ENCODE measurements around the gene SLC22A1. TPM values are rescaled to one million over a fixed set of nuclear protein-coding genes. Genes with fewer than 3 reads are reported as not detected.

SLC22A1 gene
- total RNA-seq, 3 donors from 2014 or later (not counting 1 experiment from before 2014, with no cell fraction given): 1.4 to 4.5 (median 3.0) TPM

DNA sequence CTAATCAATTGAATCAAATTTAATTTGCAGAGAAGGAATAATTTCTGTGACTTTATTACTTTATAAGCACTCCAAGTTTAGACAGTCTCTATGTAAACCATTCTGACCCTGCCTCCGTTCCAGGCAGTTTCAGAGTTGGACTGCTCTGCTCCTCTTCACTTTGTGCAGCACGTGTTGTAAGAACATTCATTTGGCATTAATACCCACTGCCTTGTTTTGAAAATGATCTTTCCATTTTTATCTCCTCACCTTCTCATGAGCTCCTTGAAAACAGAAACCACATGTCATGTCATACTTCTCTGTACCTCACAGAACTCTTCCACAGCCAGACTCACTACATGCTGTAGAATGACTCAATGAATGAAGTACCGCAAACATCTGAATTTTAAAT is 25.5 kb downstream of the SLC22A1 start:
- H3K4me3 Mint-ChIP-seq: no peak overlapping the region
- H3K9me3 ChIP-seq (ENCODE audit: control insufficient read depth, insufficient read depth, low read length): no peaks in the 10 kb centered on the region
- no peak for TF ChIP-seq CTCF (IDR thresholded peaks at IDR 0.05)
- H3K27ac ChIP-seq (ENCODE audit: low read length): no peak overlapping the region
- no peaks in the 10 kb centered on the region for H3K4me1 ChIP-seq (ENCODE audit: control insufficient read depth, insufficient read depth, low read length)
- intact Hi-C loops (cut with micrococcal nuclease): no loop called here
- peaks cover 4 to 21% of the 10 kb centered on the region in 2 donors for H3K27me3 Mint-ChIP-seq (ENCODE audit: low read depth in 2 of 2)
- no peaks in the 10 kb centered on the region for H3K36me3 ChIP-seq (ENCODE audit: control insufficient read depth, insufficient read depth, low read length)
- H3K4me1 Mint-ChIP-seq: no peaks in the 10 kb centered on the region
- H3K27me3 ChIP-seq (ENCODE audit: control insufficient read depth, insufficient read depth, low read length): no peaks in the 10 kb centered on the region
- no peak for ATAC-seq
- peaks cover 20% of the 10 kb centered on the region for H3K36me3 Mint-ChIP-seq
- WGBS (ENCODE audit: insufficient coverage): 96% methylated on average over 3 of the region's 3 CpGs
- no peak overlapping the region for H3K27ac Mint-ChIP-seq
- H3K9me3 Mint-ChIP-seq: no peaks in the 10 kb centered on the region
- no peak overlapping the region for H3K4me3 ChIP-seq (ENCODE audit: low read length)
- DNase-seq: no peak

GRCh38 chr6:160154471-160154870 is 32.9 kb downstream of the SLC22A1 start:
- DNase-seq: no peak
- peaks cover 17% of the 10 kb centered on the region for H3K36me3 Mint-ChIP-seq
- H3K4me3 Mint-ChIP-seq: no peak overlapping the region
- intact Hi-C loops (cut with micrococcal nuclease): no loop called here
- no peaks in the 10 kb centered on the region for H3K4me1 Mint-ChIP-seq
- no peak for TF ChIP-seq CTCF (IDR thresholded peaks at IDR 0.05)
- 94% methylated on average over 3 of the region's 3 CpGs for WGBS (ENCODE audit: insufficient coverage)
- H3K36me3 ChIP-seq (ENCODE audit: control insufficient read depth, insufficient read depth, low read length): no peaks in the 10 kb centered on the region
- H3K27me3 ChIP-seq (ENCODE audit: control insufficient read depth, insufficient read depth, low read length): no peaks in the 10 kb centered on the region
- no peak for ATAC-seq
- H3K27ac Mint-ChIP-seq: no peak overlapping the region
- H3K9me3 Mint-ChIP-seq: no peaks in the 10 kb centered on the region
- no peak overlapping the region for H3K4me3 ChIP-seq (ENCODE audit: low read length)
- no peak overlapping the region for H3K27ac ChIP-seq (ENCODE audit: low read length)
- no peaks in the 10 kb centered on the region for H3K9me3 ChIP-seq (ENCODE audit: control insufficient read depth, insufficient read depth, low read length)
- H3K27me3 Mint-ChIP-seq (ENCODE audit: low read depth in 2 of 2): peaks cover 0 to 10% of the 10 kb centered on the region in 2 donors
- H3K4me1 ChIP-seq (ENCODE audit: control insufficient read depth, insufficient read depth, low read length): no peaks in the 10 kb centered on the region

DNA sequence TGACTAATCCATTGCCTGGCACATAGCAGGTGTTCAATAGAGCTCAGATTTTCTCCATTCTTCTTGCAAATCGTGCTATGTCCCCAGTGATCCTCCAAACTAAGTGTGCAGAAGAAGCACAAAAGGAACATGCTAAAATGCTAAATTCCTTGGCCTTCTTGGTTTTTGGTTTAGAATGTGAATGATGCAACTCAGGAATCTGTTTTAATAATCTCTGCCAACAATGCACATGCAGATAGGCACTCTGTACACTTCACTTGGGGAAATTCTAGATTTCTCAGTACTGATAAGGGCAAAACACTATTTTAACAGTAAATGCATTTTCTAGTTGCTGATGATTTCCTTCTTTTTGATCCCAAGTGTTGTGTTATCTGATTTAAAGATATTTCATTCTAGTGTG is 35.2 kb downstream of the SLC22A1 start:
- H3K4me1 Mint-ChIP-seq: no peaks in the 10 kb centered on the region
- no peaks in the 10 kb centered on the region for H3K36me3 ChIP-seq (ENCODE audit: control insufficient read depth, insufficient read depth, low read length)
- no peak for TF ChIP-seq CTCF (IDR thresholded peaks at IDR 0.05)
- ATAC-seq (no peak), DNase-seq (no peak)
- H3K27me3 Mint-ChIP-seq (ENCODE audit: low read depth in 2 of 2): no peaks in the 10 kb centered on the region
- no peak overlapping the region for H3K27ac Mint-ChIP-seq
- no peaks in the 10 kb centered on the region for H3K9me3 ChIP-seq (ENCODE audit: control insufficient read depth, insufficient read depth, low read length)
- no peaks in the 10 kb centered on the region for H3K9me3 Mint-ChIP-seq
- H3K27me3 ChIP-seq (ENCODE audit: control insufficient read depth, insufficient read depth, low read length): no peaks in the 10 kb centered on the region
- H3K36me3 Mint-ChIP-seq: peaks cover 10% of the 10 kb centered on the region
- 86% methylated on average over 1 of the region's 1 CpG for WGBS (ENCODE audit: insufficient coverage)
- no peak overlapping the region for H3K4me3 Mint-ChIP-seq
- no peak overlapping the region for H3K4me3 ChIP-seq (ENCODE audit: low read length)
- no peak overlapping the region for H3K27ac ChIP-seq (ENCODE audit: low read length)
- intact Hi-C loops (cut with micrococcal nuclease): no loop called here
- H3K4me1 ChIP-seq (ENCODE audit: control insufficient read depth, insufficient read depth, low read length): no peaks in the 10 kb centered on the region

GRCh38 chr6:160160450-160160849 is 38.8 kb downstream of the SLC22A1 start:
- Histone ChIP-seq H3K27ac (ENCODE audit: low read length) (no peak overlapping the region), H3K36me3 (ENCODE audit: control insufficient read depth, insufficient read depth, low read length) (no peaks in the 10 kb centered on the region), H3K4me1 (ENCODE audit: control insufficient read depth, insufficient read depth, low read length) (no peaks in the 10 kb centered on the region), H3K9me3 (ENCODE audit: control insufficient read depth, insufficient read depth, low read length) (no peaks in the 10 kb centered on the region), H3K27me3 (ENCODE audit: control insufficient read depth, insufficient read depth, low read length) (no peaks in the 10 kb centered on the region), H3K4me3 (ENCODE audit: low read length) (no peak overlapping the region)
- Mint-ChIP-seq H3K27me3 (ENCODE audit: low read depth in 2 of 2) (no peaks in the 10 kb centered on the region), H3K4me1 (no peaks in the 10 kb centered on the region), H3K36me3 (no peaks in the 10 kb centered on the region), H3K9me3 (no peaks in the 10 kb centered on the region), H3K4me3 (no peak overlapping the region), H3K27ac (no peak overlapping the region)
- DNase-seq: no peak
- intact Hi-C loops (cut with micrococcal nuclease): no loop called here
- 88% methylated on average over 6 of the region's 6 CpGs for WGBS (ENCODE audit: insufficient coverage)
- TF ChIP-seq CTCF (IDR thresholded peaks at IDR 0.05): no peak
- ATAC-seq: no peak

Measured in natural killer cell (primary cell).